Chondrocyte (in vitro differentiated cells): Measurements from ENCODE around the gene OR2A2. TPM values are rescaled to one million over a fixed set of nuclear protein-coding genes. Genes with fewer than 3 reads are reported as not detected.

Experiments used
- DNase-seq: peaks from one replicate; pipeline ENCODE4 v3.0.0; 2021; ENCODE audit warnings: mixed read lengths, low spot score
- H3K27ac Mint-ChIP-seq: one replicate; pipeline ENCODE4 v1.8.0; 2021; ENCODE audit warnings: mild to moderate bottlenecking, moderate library complexity, mixed read lengths; ENCODE audit not compliant: unreplicated experiment
- H3K27me3 Mint-ChIP-seq: 2 replicates; pipeline ENCODE4 v1.8.0; 2021; ENCODE audit warnings: low read depth, mixed read lengths
- H3K36me3 Mint-ChIP-seq: 2 replicates; pipeline ENCODE4 v1.8.0; 2021; ENCODE audit warnings: low read depth, mixed read lengths
- H3K4me1 Mint-ChIP-seq: 2 replicates; pipeline ENCODE4 v1.8.0; 2021; ENCODE audit warnings: low read depth, mild to moderate bottlenecking, mixed read lengths
- H3K4me3 Mint-ChIP-seq: one replicate; pipeline ENCODE4 v1.8.0; 2021; ENCODE audit warnings: mild to moderate bottlenecking, moderate library complexity, mixed read lengths; ENCODE audit not compliant: unreplicated experiment
- H3K9me3 Mint-ChIP-seq: 2 replicates; pipeline ENCODE4 v1.8.0; 2021; ENCODE audit warnings: low read depth, mixed read lengths
- total RNA-seq: library from RNA; stranded (reverse); gene quantifications from 3 replicates; pipeline ENCODE4 v1.2.1, GENCODE V29; 2021
- TF ChIP-seq, protein P1 (sequence below): fragments of 200-600 bp; sonication (generic); IDR thresholded peaks from 2 replicates; pipeline ENCODE4 v1.5.0; 2021; ENCODE audit warnings: antibody characterized with exemption, mild to moderate bottlenecking, moderate library complexity

The OR2A2 gene
- total RNA-seq, 1 donor from 2014 or later = not detected

DNA sequence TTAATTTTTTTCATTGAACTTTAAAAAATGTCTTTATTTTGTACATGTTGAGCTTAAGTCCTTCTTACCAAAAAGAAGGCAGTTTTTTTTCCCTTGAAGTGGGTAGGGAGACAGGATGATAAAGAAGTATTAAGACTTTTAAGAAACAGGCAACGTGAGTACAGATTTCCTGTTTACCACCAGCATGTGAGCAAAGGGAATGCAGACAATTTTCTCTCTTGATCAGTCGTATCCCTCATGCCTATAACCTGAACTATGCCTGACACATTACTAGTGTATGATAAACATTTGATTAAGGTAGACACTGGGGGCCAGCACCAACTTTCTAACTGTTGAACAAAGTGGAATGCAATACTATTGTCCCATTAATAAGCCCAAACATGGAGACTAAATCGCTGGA is 8.8 kb upstream of the OR2A2 start:
- H3K36me3 Mint-ChIP-seq = no peaks in the 10 kb centered on the region
- TF ChIP-seq, protein P1, sequence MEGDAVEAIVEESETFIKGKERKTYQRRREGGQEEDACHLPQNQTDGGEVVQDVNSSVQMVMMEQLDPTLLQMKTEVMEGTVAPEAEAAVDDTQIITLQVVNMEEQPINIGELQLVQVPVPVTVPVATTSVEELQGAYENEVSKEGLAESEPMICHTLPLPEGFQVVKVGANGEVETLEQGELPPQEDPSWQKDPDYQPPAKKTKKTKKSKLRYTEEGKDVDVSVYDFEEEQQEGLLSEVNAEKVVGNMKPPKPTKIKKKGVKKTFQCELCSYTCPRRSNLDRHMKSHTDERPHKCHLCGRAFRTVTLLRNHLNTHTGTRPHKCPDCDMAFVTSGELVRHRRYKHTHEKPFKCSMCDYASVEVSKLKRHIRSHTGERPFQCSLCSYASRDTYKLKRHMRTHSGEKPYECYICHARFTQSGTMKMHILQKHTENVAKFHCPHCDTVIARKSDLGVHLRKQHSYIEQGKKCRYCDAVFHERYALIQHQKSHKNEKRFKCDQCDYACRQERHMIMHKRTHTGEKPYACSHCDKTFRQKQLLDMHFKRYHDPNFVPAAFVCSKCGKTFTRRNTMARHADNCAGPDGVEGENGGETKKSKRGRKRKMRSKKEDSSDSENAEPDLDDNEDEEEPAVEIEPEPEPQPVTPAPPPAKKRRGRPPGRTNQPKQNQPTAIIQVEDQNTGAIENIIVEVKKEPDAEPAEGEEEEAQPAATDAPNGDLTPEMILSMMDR = no peak
- H3K4me3 Mint-ChIP-seq = no peak overlapping the region
- H3K4me1 Mint-ChIP-seq = no peaks in the 10 kb centered on the region
- no peak overlapping the region for H3K27ac Mint-ChIP-seq
- peaks cover 25% of the 10 kb centered on the region for H3K27me3 Mint-ChIP-seq
- peaks cover 4% of the 10 kb centered on the region for H3K9me3 Mint-ChIP-seq
- no peak for DNase-seq

DNA sequence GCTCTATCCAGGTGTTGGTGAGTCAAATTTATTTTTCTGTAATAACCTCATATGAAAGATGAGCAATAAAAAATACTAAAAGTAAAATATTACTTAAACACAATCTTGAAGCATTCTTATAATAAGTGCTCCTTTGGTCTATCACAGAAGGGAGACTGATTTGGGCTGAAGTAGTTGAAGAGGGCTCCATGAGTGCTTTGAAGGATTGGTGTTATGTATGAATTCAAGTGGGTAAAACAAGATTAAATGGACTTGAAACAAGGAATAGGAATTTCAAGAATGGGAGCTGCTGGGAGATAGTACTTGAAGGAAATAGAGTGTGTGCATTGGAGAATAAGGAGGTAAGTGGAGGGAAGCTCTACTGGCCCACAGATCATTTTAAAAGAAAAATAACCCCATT is 7.3 kb upstream of the OR2A2 start:
- H3K4me3 Mint-ChIP-seq = no peak overlapping the region
- no peaks in the 10 kb centered on the region for H3K4me1 Mint-ChIP-seq
- peaks cover 4% of the 10 kb centered on the region for H3K9me3 Mint-ChIP-seq
- no peak overlapping the region for H3K27ac Mint-ChIP-seq
- no peaks in the 10 kb centered on the region for H3K36me3 Mint-ChIP-seq
- TF ChIP-seq, protein P1 = no peak
- DNase-seq = no peak
- peaks cover 25% of the 10 kb centered on the region for H3K27me3 Mint-ChIP-seq

DNA sequence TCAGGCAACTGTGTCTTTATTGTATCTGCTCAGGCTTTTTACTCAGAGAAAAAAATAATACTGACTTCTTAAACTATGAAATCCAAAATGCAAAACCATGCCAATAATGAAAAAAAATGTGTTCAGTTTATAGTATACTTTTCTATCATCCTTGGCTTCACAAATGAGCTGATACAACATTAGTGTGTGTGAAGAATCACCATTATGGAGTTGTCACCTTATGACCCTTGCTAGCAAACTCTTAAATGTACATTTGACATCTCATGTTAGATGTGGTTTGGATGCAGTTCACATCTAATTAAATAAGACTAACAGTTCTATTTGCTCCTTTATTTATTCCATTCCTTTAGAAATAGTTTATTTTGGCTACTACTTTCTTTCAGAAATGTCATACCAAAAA is 4.2 kb upstream of the OR2A2 start:
- DNase-seq = no peak
- Mint-ChIP-seq H3K27ac (no peak overlapping the region), H3K27me3 (peaks cover 24% of the 10 kb centered on the region), H3K36me3 (no peaks in the 10 kb centered on the region), H3K4me3 (no peak overlapping the region), H3K4me1 (no peaks in the 10 kb centered on the region), H3K9me3 (no peaks in the 10 kb centered on the region)
- TF ChIP-seq, protein P1 = no peak

DNA sequence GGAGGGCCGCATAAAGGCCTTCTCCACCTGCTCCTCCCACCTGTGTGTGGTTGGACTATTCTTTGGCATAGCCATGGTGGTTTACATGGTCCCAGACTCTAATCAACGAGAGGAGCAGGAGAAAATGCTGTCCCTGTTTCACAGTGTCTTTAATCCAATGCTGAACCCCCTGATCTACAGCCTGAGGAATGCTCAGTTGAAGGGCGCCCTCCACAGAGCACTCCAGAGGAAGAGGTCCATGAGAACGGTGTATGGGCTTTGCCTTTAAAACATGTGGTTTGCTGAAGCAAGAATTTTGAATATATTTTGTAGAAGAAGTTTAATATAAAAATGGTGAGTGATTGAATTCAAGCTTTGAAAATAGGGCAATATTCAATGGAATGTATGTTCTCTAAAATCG is 889 bp downstream of the OR2A2 start:
- H3K36me3 Mint-ChIP-seq = no peaks in the 10 kb centered on the region
- peaks cover 21% of the 10 kb centered on the region for H3K27me3 Mint-ChIP-seq
- H3K4me1 Mint-ChIP-seq = no peaks in the 10 kb centered on the region
- H3K4me3 Mint-ChIP-seq = no peak overlapping the region
- peak overlapping the region; percentile 5 for H3K27ac Mint-ChIP-seq
- H3K9me3 Mint-ChIP-seq = no peaks in the 10 kb centered on the region
- no peak for DNase-seq
- TF ChIP-seq, protein P1 = no peak

DNA sequence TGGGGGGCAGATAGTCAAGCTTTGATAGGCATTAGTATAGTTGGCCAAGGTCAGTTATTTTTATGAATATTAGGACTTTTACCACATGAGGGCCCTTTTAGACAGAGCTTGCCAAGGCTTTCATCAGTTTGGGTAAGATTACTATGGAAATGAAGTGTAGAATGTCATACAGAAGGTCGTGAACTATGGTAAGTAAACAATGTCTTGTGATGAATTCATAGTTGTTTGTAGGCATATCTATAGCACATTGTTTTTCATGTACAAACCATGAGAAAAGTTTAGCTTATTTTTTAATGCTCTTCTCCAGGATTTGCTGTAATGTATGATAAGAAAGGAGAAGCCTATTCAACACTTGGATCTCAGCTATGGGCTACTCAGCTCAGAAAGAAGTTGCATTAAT is 4.3 kb downstream of the OR2A2 start:
- no peak overlapping the region for H3K4me3 Mint-ChIP-seq
- no peaks in the 10 kb centered on the region for H3K4me1 Mint-ChIP-seq

More for the DNA sequence above, 4.3 kb downstream of the OR2A2 start:
- no peak for DNase-seq
- no peaks in the 10 kb centered on the region for H3K36me3 Mint-ChIP-seq
- TF ChIP-seq, protein P1 = no peak
- H3K27ac Mint-ChIP-seq = no peak overlapping the region
- no peaks in the 10 kb centered on the region for H3K9me3 Mint-ChIP-seq
- peaks cover 27% of the 10 kb centered on the region for H3K27me3 Mint-ChIP-seq
